T-helper 1 cell treated with Interleukin-12 subunit alpha and Interleukin-12 subunit beta and Interleukin-4 antibody, amounts not matched to agents 30 μg/mL and 1 μg/mL, for 36 hours (primary cell): ENCODE measurements around the gene SAT2.

Experiments used
- H3K27ac Mint-ChIP-seq: one replicate; pipeline ENCODE4 v1.8.0; 2021; ENCODE audit warnings: mild to moderate bottlenecking, mixed read lengths
- H3K27me3 Mint-ChIP-seq: one replicate; pipeline ENCODE4 v1.8.0; 2021; ENCODE audit warnings: low read depth, mixed read lengths
- H3K36me3 Mint-ChIP-seq: one replicate; pipeline ENCODE4 v1.8.0; 2021; ENCODE audit warnings: low read depth, mixed read lengths
- H3K4me1 Mint-ChIP-seq: one replicate; pipeline ENCODE4 v1.8.0; 2021; ENCODE audit warnings: low read depth, mixed read lengths
- H3K4me3 Mint-ChIP-seq: one replicate; pipeline ENCODE4 v1.8.0; 2021; ENCODE audit warnings: mild to moderate bottlenecking, moderate library complexity, mixed read lengths
- H3K9me3 Mint-ChIP-seq: one replicate; pipeline ENCODE4 v1.8.0; 2021; ENCODE audit warnings: mixed read lengths

SAT2 gene

DNA sequence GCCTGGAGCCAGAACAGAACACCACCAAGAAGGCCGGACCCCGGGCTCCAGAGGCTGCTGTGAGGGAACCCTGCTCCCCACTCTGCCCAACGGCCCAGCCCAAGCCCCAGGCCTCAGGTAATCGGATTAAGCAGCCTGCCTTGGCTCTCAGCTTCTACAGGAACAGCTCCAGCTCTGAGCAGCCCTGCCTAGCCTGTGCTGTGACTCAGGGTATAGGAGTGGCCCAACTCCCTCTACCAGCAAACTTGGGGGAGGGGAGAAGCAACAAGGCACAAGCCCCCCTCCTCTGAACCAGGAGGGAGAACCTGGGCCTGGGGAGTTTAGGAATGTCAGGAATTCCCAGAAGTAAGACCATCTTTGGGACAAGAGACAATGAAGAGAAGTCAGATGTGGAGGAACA lies 36.9 kb downstream of the SAT2 start:
- no peaks in the 10 kb centered on the region for H3K9me3 Mint-ChIP-seq
- H3K4me1 Mint-ChIP-seq, result peaks cover 7% of the 10 kb centered on the region
- peaks cover 44% of the 10 kb centered on the region for H3K36me3 Mint-ChIP-seq
- H3K27ac Mint-ChIP-seq, result no peak overlapping the region
- no peak overlapping the region for H3K4me3 Mint-ChIP-seq
- no peaks in the 10 kb centered on the region for H3K27me3 Mint-ChIP-seq

DNA sequence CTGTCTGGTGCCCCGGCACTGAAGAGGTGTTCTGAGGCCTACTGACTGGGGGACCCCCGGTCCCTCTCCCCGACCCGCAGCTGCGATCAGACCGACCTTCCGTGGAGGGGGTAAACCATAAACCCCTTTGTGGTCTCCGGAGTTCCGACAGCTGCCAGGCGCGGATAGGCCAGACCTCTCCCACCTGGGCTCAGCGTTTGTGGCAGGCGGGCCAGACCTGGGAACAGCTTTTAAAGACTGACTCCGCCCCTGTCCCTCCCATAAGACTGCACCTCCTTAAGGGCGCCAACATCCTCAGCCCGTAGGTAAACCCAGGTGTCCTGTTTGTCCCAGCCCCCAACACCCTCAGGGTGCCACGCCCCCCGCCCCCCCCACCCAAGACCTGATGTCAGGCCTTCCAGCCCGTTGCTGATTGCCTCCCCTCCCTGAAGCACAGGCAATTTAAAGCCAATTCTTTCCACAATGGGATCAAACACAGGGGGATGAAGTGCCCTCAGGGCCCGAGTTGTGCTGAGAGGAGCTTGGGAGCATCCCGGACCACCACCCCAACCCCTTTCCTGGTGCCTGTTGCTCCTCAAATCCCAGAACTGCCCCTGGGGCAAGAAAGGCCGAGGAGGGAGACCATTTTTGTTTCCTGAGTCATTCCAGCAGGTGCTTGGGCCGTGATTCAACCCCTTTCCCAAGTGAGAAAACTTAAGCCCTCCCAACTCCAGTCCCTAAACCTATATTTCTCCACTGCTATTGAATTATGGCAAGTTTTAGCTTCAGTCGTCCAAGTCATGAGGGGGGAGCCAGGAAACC lies 37.5 kb downstream of the SAT2 start, which contains the start of gene SOX15:
Gene SOX15, minus strand, starts transcription at position 204 of the 801 bp plus-strand sequence. CDS start 418 bp downstream, outside the sequence.
- Mint-ChIP-seq H3K4me1 (peaks cover 8% of the 10 kb centered on the region), H3K27ac (no peak within 1 kb of the TSS), H3K9me3 (no peaks in the 10 kb centered on the region), H3K36me3 (peaks cover 38% of the 10 kb centered on the region), H3K27me3 (no peaks in the 10 kb centered on the region), H3K4me3 (no peak within 1 kb of the TSS)

DNA sequence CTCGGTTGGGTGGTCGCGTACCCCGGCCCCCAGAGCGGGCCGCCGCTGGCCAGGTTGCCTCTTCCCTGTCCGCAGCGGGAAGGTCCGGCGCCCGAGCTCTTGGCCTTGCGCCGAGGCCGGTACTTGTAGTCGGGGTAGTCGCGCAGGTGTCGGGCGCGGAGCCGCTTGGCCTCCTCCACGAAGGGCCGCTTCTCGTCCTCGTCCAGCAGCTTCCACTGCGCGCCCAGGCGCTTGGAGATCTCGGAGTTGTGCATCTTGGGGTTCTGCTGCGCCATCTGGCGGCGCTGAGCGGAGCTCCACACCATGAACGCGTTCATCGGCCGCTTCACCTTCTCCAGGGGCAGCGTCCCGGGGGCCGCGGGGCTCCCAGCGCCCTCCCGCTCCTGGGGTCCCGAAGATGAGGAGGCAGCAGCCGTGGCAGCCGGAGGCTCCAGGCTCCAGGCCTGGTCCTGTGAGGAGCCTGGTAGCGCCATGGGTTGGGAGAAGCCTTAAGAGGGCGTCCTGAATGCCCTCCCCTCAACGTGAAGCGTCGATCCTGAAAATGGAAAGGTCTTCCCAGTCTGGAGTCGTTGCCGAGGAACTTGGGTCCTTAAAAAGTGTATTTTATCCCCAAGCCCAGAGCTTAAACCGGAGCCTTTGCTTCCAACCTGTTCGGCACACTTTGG lies 38.3 kb downstream of the SAT2 start:
- H3K27ac Mint-ChIP-seq, result no peak overlapping the region
- no peaks in the 10 kb centered on the region for H3K9me3 Mint-ChIP-seq
- H3K4me3 Mint-ChIP-seq, result no peak overlapping the region
- H3K4me1 Mint-ChIP-seq, result peaks cover 12% of the 10 kb centered on the region
- H3K36me3 Mint-ChIP-seq, result peaks cover 36% of the 10 kb centered on the region
- no peaks in the 10 kb centered on the region for H3K27me3 Mint-ChIP-seq

DNA sequence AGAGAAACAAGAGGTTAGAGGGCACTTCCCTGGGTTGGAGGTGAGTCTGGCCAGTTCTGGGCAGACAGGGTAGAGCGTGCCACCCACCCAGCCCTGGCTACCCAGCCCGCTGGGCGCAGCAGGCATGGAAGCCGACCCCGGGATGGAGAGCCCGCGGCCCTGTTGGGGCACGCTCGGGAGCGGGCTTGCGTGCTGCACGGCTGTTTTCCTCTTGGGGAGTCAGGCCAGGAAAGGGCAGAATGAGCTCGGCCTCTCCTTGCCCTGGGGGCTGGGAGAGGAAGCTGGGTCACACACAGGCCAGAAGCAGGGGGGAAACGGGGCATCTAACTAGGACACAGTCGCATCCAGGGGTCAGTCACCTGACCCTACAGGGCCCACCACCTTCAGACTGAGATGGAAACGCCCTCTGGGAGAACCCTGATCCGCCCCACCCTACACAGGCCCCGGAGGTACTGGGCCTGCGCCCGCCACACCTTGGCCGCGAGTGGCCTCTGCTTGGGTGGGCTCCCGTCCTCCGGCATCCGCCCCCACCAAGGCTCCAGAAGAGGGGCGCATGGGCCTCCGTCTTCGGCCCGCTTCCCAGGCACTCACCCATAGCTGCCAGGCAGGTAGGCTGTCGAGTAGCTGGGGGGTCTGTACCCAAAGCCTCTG lies 38.9 kb downstream of the SAT2 start:
- H3K27me3 Mint-ChIP-seq, result no peaks in the 10 kb centered on the region
- no peak overlapping the region for H3K27ac Mint-ChIP-seq
- no peak overlapping the region for H3K4me3 Mint-ChIP-seq
- H3K4me1 Mint-ChIP-seq, result peaks cover 13% of the 10 kb centered on the region
- no peaks in the 10 kb centered on the region for H3K9me3 Mint-ChIP-seq
- peaks cover 31% of the 10 kb centered on the region for H3K36me3 Mint-ChIP-seq

DNA sequence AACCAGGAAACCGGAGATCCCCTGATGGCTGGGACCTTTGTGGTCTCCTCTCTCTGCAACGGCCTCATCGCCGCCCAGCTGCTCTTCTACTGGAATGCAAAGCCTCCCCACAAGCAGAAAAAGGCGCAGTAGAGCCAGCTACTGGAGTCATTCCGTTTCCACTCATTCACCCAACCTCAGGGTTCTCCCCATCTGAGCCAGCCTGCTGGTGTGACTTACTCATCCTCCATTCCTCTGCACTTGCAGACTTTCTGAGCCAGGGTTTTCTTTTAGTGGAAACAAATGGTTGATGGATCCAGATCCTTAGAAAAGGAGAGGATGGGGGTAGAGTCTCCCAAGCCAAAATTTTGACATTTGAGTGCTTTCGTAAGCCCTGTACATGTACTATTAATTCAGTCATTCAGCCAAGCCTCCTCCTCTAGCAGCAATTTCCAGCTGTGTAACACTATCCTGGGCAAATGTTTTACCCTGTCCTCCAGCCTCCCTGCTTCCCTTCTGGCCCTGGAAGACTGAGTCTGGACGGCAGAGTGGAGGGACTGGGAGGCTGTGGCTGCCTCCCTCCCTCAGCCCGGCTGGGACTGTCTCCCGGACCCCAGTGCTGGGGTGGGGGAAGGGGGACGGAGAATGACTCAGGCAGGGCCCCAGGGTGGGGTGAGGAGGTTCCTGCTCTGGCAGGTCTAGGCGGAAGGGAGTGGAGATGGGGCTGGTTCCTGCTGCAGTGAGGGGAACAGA lies 40.0 kb downstream of the SAT2 start:
- Mint-ChIP-seq H3K36me3 (peaks cover 25% of the 10 kb centered on the region), H3K4me1 (peaks cover 17% of the 10 kb centered on the region), H3K27me3 (no peaks in the 10 kb centered on the region), H3K27ac (no peak overlapping the region), H3K4me3 (no peak overlapping the region), H3K9me3 (no peaks in the 10 kb centered on the region)

DNA sequence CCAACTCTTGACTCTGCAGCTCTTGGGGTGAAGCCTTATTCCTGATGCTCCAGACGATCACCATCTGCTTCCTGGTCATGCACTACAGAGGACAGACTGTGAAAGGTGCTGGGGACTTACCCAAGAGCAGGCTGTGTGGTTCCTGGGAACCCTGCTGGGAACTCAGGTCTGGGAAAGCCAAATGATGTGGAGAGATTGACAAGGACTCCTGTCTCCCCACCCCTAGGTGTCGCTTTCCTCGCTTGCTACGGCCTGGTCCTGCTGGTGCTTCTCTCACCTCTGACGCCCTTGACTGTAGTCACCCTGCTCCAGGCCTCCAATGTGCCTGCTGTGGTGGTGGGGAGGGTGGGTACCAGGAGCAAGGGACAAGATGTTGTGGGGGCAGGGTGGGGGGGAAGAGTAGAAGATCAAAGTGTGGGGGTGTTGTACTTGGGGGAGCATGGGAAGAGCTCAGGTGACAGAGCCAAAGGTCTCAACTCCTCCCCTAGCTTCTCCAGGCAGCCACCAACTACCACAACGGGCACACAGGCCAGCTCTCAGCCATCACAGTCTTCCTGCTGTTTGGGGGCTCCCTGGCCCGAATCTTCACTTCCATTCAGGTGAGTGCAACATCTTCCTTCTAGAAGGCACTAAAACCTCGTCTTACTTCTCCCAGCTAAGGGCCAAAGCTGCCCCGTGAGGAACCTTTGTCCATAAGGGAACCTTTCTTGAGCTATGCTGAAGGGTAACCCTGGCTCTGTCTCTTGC lies 40.8 kb downstream of the SAT2 start:
- Mint-ChIP-seq H3K4me3 (no peak overlapping the region), H3K4me1 (peaks cover 19% of the 10 kb centered on the region), H3K27ac (no peak overlapping the region), H3K9me3 (no peaks in the 10 kb centered on the region), H3K27me3 (no peaks in the 10 kb centered on the region), H3K36me3 (peaks cover 25% of the 10 kb centered on the region)

DNA sequence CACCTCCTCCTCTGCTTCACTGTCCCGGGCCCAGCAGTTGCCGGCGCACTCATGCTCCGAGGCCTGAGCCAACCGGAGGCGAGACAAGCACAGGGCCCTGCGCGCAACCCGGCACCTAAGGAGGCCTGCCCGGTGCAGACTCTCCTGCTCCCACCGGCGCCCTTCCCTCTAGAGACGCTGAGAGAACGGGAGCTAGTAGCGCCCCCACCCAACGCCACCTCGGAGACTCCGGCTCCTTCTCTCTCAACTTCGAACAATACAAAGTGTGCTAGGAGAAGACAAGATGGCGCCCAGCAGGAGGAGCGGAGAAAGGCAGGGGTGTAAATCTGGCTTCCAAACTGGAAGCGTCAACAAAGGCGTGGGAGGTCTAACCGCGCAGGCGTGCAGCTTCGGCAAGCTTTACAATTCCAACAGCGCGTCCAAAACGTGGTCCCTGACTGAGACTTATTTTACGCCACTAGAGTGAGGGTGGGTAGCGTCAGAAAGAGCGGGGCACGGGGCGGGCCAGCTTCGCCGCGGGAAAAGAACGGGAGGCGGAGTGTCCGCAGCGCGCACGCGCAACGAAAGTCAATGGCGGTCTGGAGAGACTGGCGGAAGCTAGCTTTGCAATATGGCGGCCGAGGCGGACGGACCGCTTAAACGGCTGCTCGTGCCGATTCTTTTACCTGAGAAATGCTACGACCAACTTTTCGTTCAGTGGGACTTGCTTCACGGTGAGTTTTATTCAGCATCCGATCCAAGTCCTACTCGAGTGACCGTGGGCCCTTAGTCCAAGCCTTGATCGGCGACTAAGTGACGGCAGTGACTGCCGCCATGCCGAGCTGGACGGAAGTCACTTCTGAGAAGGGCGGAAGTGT lies 44.1 kb downstream of the SAT2 start, which contains the start of gene MPDU1:
Gene MPDU1, plus strand, starts transcription at position 600 of the 857 bp plus-strand sequence. Its CDS starts 11 bp downstream, at position 611.
- Mint-ChIP-seq H3K36me3 (peaks cover 36% of the 10 kb centered on the region), H3K4me3 (peak within 1 kb of the TSS; percentile 96)

DNA sequence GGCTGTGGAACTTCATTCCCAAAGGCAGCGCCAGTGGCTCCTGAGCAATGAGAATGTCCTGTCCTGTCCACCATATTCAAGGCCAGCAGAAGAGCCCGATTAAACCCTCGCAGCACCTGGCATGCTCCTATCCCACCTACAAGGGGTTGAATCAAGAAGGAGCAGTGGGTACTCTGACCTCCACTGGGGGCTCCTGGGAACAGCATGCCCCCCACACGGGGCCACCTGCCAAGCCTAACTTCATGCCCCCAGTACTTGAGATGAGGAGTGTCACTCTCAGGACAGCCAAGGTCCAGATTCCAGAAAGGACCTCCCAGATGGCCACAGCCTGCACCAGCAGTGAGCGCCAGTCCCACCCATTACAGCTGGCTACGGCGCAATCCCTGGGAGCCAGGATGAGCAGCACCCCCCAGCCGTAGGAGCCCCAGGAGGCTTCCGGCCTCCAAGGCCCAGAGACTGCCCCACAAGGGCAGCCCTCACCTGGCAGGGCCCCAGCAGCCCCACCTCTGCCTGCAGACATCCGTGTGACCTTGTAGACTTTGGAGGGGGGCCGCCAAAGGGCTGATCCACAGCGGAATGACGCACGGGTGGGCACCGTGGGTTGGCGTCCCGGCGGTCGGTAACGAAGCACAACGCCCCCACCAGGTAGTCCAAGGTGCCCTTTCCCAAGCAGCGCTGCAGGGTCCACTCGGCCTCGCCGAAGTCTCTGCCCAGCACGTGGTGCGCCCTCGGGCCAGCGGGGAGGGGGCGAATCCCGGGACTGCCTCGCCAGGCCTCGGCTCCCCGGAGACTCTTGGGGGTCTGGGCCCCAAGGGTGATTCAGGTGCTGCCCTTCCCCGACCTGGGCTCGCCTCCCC lies 45.0 kb downstream of the SAT2 start:
- Mint-ChIP-seq H3K36me3 (peaks cover 38% of the 10 kb centered on the region), H3K9me3 (no peaks in the 10 kb centered on the region), H3K27ac (peak overlapping the region; percentile 62), H3K27me3 (no peaks in the 10 kb centered on the region), H3K4me1 (peaks cover 47% of the 10 kb centered on the region), H3K4me3 (peak overlapping the region; percentile 96)

More for the DNA sequence above, 44.1 kb downstream of the SAT2 start, which contains the start of gene MPDU1:
- Mint-ChIP-seq H3K27ac (peak within 1 kb of the TSS; percentile 99), H3K4me1 (peaks cover 41% of the 10 kb centered on the region), H3K9me3 (no peaks in the 10 kb centered on the region), H3K27me3 (no peaks in the 10 kb centered on the region)

DNA sequence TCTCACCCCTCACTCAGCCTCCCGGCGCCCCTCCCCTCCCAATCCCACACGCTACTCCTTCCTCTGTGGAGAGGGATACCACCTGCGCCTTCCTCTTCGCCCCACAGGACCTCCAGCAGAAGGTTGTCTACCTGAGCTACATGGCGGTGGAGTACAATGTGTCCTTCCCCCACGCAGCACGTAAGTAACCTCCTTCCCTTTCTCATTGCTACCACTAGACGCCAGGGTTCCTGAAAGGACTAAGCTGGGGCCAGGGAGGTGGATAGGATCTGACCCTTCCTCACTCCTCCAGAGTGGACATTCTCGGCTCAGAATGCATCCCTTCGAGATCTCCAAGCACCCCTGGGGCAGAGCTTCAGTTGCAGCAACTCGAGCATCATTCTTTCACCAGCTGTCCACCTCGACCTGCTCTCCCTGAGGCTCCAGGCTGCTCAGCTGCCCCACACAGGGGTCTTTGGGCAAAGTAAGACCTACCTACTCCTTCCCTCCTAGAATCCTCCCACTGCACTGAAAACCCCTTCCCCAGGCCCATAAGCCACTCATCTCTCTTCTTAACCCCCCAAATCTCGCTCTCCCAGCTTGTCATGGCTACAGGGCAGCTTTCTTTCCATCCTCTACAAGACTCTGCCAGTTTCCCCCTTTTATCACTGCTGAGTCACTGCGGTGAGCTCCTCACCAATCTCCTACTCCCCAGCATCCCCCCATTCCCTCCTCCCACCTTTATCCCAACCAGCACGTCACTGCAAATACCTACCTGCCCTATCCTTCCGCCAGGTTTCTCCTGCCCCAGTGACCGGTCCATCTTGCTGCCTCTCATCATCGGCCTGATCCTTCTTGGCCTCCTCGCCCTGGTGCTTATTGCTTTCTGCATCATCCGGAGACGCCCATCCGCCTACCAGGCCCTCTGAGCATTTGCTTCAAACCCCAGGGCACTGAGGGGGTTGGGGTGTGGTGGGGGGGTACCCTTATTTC lies 46.7 kb downstream of the SAT2 start:
- Mint-ChIP-seq H3K4me1 (peaks cover 56% of the 10 kb centered on the region), H3K36me3 (peaks cover 48% of the 10 kb centered on the region)

DNA sequence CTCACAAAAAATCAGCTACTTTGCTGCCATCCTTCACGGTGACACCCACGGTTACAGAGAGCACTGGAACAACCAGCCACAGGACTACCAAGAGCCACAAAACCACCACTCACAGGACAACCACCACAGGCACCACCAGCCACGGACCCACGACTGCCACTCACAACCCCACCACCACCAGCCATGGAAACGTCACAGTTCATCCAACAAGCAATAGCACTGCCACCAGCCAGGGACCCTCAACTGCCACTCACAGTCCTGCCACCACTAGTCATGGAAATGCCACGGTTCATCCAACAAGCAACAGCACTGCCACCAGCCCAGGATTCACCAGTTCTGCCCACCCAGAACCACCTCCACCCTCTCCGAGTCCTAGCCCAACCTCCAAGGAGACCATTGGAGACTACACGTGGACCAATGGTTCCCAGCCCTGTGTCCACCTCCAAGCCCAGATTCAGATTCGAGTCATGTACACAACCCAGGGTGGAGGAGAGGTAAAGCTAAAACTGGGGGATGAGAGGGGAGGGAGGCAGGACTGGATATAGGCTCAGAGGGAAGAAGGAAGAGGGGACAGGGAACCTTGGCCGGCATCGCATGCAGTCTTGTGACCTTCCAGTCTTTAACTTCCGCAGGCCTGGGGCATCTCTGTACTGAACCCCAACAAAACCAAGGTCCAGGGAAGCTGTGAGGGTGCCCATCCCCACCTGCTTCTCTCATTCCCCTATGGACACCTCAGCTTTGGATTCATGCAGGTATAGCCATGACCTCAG lies 47.6 kb downstream of the SAT2 start:
- H3K4me1 Mint-ChIP-seq, result peaks cover 56% of the 10 kb centered on the region
- no peaks in the 10 kb centered on the region for H3K27me3 Mint-ChIP-seq
- peak overlapping the region; percentile 87 for H3K27ac Mint-ChIP-seq
- H3K4me3 Mint-ChIP-seq, result peak overlapping the region; percentile 14
- peaks cover 55% of the 10 kb centered on the region for H3K36me3 Mint-ChIP-seq
- H3K9me3 Mint-ChIP-seq, result no peaks in the 10 kb centered on the region

More for the DNA sequence above, 46.7 kb downstream of the SAT2 start:
- H3K27ac Mint-ChIP-seq, result peak overlapping the region; percentile 87
- H3K4me3 Mint-ChIP-seq, result peak overlapping the region; percentile 56
- H3K9me3 Mint-ChIP-seq, result no peaks in the 10 kb centered on the region
- H3K27me3 Mint-ChIP-seq, result no peaks in the 10 kb centered on the region
